ENCODE results near the gene ZNF507.

GRCh38 chr19:32418155-32418554, 72.7 kb downstream of the ZNF507 start:
- no peak for TF ChIP-seq CTCF (IDR thresholded peaks at IDR 0.05)
- no peak for TF ChIP-seq POLR2AphosphoS5 (IDR thresholded peaks at IDR 0.05; ENCODE audit: insufficient read depth in 1 of 2, low read depth in 1 of 2)
- TF ChIP-seq POLR2A (IDR thresholded peaks at IDR 0.05) = no peak
